HepG2 (cell line): ENCODE data around the gene ZNF22. TPM values are rescaled to one million over a fixed set of nuclear protein-coding genes. Genes with fewer than 3 reads are reported as not detected.

Experiments
- ATAC-seq: fragments of 200-7000 bp; cut with Tn5 transposase; 3 replicates; pipeline ENCODE4 v1.9.1; 2020; ENCODE audit warnings: mild to moderate bottlenecking, moderate library complexity
- BruUV-seq: library from RNA; stranded (reverse); fragments of 400-500 nt; replicated peaks from 2 replicates; lab custom pipeline; 2021; lab: Mats Ljungman, UMichigan
- CTCF ChIA-PET: fragments of 300-600 bp; formaldehyde crosslinking; extraction: SDS; loops from one replicate; lab custom pipeline; 2021; ENCODE audit warnings: low total read pairs, inconsistent platforms, low intra/inter-chr PET ratio; lab: Yijun Ruan, JAX
- POLR2A ChIA-PET: fragments of 350-600 bp; sonication (Branson Sonifier 250); formaldehyde crosslinking; loops from one replicate; lab custom pipeline; 2020; ENCODE audit warnings: antibody characterized with exemption, inconsistent platforms; lab: Yijun Ruan, JAX
- DNase-seq: peaks from one replicate; pipeline ENCODE4 v3.0.0-alpha.2; 2015; ENCODE audit warnings: low spot score
- FAIRE-seq: peaks from 3 replicates; lab custom pipeline; 2011; peaks lifted over from hg19 to GRCh38; lab: Jason Lieb, UNC
- H2AFZ ChIP-seq: one replicate; pipeline ENCODE4 v1.6.1; 2011; ENCODE audit warnings: low read length, inconsistent platforms
- H3K27ac ChIP-seq: fragments of 300-600 bp; 3 replicates; pipeline ENCODE4 v1.8.0; 2011; ENCODE audit warnings: mixed run types, mild to moderate bottlenecking, mixed read lengths, low read length, inconsistent platforms; ENCODE audit not compliant: insufficient read depth; ENCODE audit errors: extremely low read length
- H3K27me3 ChIP-seq, 2 experiments: fragments of 200-600 bp in 1 of 2; 2 replicates in 1 of 2; 3 replicates in 1 of 2; pipeline versions ENCODE4 v1.6.0 to v1.8.0; 2011; ENCODE audit warnings: low read length in 2 of 2, mild to moderate bottlenecking in 2 of 2, moderate library complexity in 2 of 2, inconsistent platforms in 1 of 2; ENCODE audit not compliant: insufficient read depth in 2 of 2, control insufficient read depth in 1 of 2
- H3K36me3 ChIP-seq, 2 experiments: fragments of 200-600 bp in 1 of 2; replicated peaks in 1 of 2; 2 replicates in 1 of 2; 3 replicates in 1 of 2; pipeline versions ENCODE4 v1.5.1 to v1.8.0; 2011; ENCODE audit warnings: low read length in 2 of 2, inconsistent platforms in 1 of 2; ENCODE audit not compliant: insufficient read depth in 2 of 2, control insufficient read depth in 1 of 2
- H3K4me1 ChIP-seq: 2 replicates; pipeline ENCODE4 v1.5.1; 2012; ENCODE audit warnings: low read length, inconsistent platforms; ENCODE audit not compliant: insufficient read depth
- H3K4me2 ChIP-seq: 2 replicates; pipeline ENCODE4 v1.6.0; 2011; ENCODE audit warnings: low read depth, low read length, inconsistent platforms
- H3K4me3 ChIP-seq, 3 experiments: fragments of 200-600 bp in 1 of 3; sonication (generic), shearing (Covaris generic) in 1 of 3; replicated peaks in 1 of 3; 2 replicates each; pipeline ENCODE4 v1.5.1; 2011 to 2016; ENCODE audit warnings: low read length in 3 of 3, inconsistent platforms in 2 of 3, low read depth in 2 of 3, mild to moderate bottlenecking in 2 of 3, control low read depth in 1 of 3, mixed read lengths in 1 of 3; ENCODE audit not compliant: insufficient read depth in 1 of 3
- H3K79me2 ChIP-seq: one replicate; pipeline ENCODE4 v1.6.1; 2011; ENCODE audit warnings: low read length, inconsistent platforms; ENCODE audit not compliant: insufficient read depth
- H3K9ac ChIP-seq: 2 replicates; pipeline ENCODE4 v1.6.0; 2011; ENCODE audit warnings: mild to moderate bottlenecking, low read depth, low read length, inconsistent platforms; ENCODE audit not compliant: insufficient read depth
- H3K9me3 ChIP-seq: 2 replicates; pipeline ENCODE4 v1.5.1; 2012; ENCODE audit warnings: mild to moderate bottlenecking, low read length
- H4K20me1 ChIP-seq: 2 replicates; pipeline ENCODE4 v1.6.0; 2011; ENCODE audit warnings: inconsistent platforms, mild to moderate bottlenecking, low read length, moderate library complexity; ENCODE audit not compliant: insufficient read depth
- AGO2 ChIP-seq: fragments of 200-400 bp; formaldehyde crosslinking; optimal IDR thresholded peaks from 2 replicates; pipeline ENCODE3; 2017; ENCODE audit warnings: mild to moderate bottlenecking, low read depth, low read length, moderate library complexity
- AHR ChIP-seq: IDR thresholded peaks from 2 replicates; pipeline ENCODE4 v1.6.1; 2018; ENCODE audit warnings: missing genetic modification reagents, missing compliant biosample characterization
- BRD4 ChIP-seq: sonication (generic); formaldehyde crosslinking; IDR thresholded peaks from 2 replicates; pipeline ENCODE4 v1.4.0; 2020; ENCODE audit warnings: missing genetic modification reagents
- CBX5 ChIP-seq: sonication (generic); formaldehyde crosslinking; IDR thresholded peaks from 2 replicates; pipeline ENCODE4 v1.4.0; 2020; ENCODE audit warnings: missing genetic modification reagents, borderline replicate concordance
- ZC3H4 ChIP-seq: sonication (generic); formaldehyde crosslinking; IDR thresholded peaks from 2 replicates; pipeline ENCODE4 v1.4.0; 2020; ENCODE audit warnings: missing genetic modification reagents, borderline replicate concordance
- ZNF501 ChIP-seq: sonication (generic); formaldehyde crosslinking; IDR thresholded peaks from 2 replicates; pipeline ENCODE4 v1.5.1; 2020; ENCODE audit warnings: mild to moderate bottlenecking, moderate library complexity, missing genetic modification reagents
- ZNF7 ChIP-seq: IDR thresholded peaks from 2 replicates; pipeline ENCODE4 v1.6.1; 2016; ENCODE audit warnings: missing biosample characterization, missing genetic modification reagents
- WGBS: methylation state at CpG from one replicate; pipeline ENCODE4 v1.1.6; 2017; ENCODE audit warnings: low lambda C conversion rate; 5-methylcytosine and 5-hydroxymethylcytosine counted together
- in situ Hi-C: cut with HindIII; loops from 2 replicates; pipeline ENCODE4 v1.10.0; 2017; ENCODE audit warnings: low pct_unique_long_range_greater_than_20kb; ENCODE audit not compliant: extremely low pct_ligation_motif_present
- intact Hi-C: fragments of 100-400 bp; cut with micrococcal nuclease; formaldehyde crosslinking; loops from one replicate; pipeline ENCODE4 v1.10.0; 2022; ENCODE audit not compliant: unreplicated experiment
- polyA plus RNA-seq, 8 experiments: library from polyadenylated mRNA; depleted of rRNA in 3 of 8; stranded (reverse) in 7 of 8; unstranded in 1 of 8; fragments of >200 nt; fragmentation: Illumina TruSeq in 4 of 8; extraction: Trizol in 4 of 8; gene quantifications; 2 replicates each; pipeline versions ENCODE4 v1.2.1 to v1.2.3, GENCODE V29; 2011 to 2016; ENCODE audit warnings: low read depth in 4 of 8, missing spikeins in 1 of 8, mixed read lengths in 1 of 8; ENCODE audit not compliant: insufficient read depth in 1 of 8
- total RNA-seq, 5 experiments: library from RNA; depleted of rRNA; stranded (reverse); fragments of >200 nt; fragmentation: Illumina TruSeq; extraction: Trizol; gene quantifications; 2 replicates each; pipeline ENCODE4 v1.2.3, GENCODE V29; 2016; ENCODE audit warnings: low read depth in 1 of 5
- TF ChIP-seq, protein P1 (sequence below): sonication (generic); formaldehyde crosslinking; IDR thresholded peaks from 2 replicates; pipeline ENCODE4 v1.4.0; 2020; ENCODE audit warnings: missing genetic modification reagents
- TF ChIP-seq, protein P2 (sequence below): sonication (generic); formaldehyde crosslinking; IDR thresholded peaks from 2 replicates; pipeline ENCODE4 v1.8.1; 2023; ENCODE audit warnings: mild to moderate bottlenecking, inconsistent platforms, moderate library complexity, missing genetic modification reagents, borderline replicate concordance
- TF ChIP-seq, protein P3 (sequence below): sonication (generic); formaldehyde crosslinking; IDR thresholded peaks from 2 replicates; pipeline ENCODE4 v1.5.1; 2020; ENCODE audit warnings: mild to moderate bottlenecking, missing genetic modification reagents, borderline replicate concordance

ZNF22 gene
- total and polyA plus RNA-seq, 2 of the 13 experiments (the other 11 are each of a cell fraction or from before 2014, with no cell fraction given), result 0.40 to 1.3 TPM

DNA sequence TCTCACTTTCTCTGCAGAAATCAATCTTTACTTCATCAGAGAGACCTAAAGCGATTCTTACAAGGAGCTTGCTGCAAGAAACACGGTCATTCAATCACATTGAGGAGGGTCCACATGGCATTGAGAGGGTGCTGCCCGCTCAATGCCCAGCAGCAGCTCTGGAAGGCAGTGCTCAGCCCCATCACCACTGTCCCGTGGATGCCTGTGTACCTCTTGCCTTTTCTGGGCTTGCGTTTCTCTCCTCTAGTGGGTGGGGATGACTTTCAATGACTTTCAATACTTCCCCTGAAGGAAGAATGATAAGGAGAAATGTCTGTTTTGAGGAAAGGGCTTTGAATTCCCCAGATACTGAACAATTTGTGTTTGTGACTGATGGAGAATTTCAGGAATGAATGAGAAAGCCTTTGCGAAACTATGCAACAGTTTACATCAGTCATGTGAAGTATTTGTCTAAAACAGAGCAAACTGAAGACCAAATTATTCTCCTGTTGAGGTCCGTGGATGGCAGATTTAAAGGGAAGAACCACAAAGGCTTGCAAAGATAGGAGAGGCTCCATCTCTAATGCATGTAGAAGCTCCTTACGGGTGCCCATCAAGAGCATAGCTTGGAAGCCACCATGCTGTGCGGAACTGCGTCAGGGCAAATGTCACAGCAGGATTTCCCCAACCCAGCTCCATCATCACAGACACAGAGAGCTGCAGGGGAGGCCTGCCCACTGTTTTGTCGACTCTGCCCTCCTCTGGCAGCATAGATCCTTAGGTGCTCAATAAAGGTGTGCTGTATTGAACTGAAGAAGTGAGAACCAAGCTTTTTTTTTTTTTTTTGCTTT lies 6.6 kb upstream of the ZNF22 start (continued):
- no peak for TF ChIP-seq ZC3H4 (CRISPR knock-in tag)

DNA sequence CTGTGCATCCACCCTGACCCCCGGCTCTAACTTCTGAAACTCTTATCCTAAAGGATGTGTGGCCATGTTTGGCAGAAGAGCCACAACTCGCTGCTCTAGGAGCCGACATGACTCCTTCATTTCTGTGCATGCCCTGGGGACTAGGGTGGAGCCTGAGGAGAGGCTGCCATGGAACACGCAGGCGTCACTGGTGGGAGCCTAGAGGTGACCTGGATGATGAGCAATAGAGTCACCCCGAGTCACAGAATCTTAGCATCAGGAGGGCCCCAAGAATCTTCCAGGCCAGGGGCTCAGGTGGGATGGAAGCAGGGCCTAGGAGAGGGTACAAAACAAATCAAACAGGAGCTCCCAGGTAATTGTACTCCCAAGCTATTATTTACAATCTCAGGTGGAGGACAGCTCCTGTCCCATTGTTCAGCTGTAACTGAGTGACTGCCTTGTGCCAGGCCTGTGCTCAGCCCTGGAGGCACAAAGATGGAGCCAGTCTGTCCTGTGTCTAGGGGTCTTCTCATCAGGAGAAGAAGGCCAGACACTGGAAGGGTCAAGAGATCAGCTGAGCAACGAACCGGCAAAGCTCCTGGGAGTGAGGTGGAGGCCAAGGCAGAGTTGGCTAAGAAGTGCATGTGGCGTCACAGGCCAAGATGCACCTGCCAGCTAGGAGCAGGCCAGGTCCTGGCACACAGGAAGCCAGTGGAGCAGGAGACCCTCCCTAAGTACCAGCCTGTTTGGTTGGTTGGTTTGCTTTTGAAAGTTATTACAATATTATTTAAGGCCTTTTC lies 5.8 kb upstream of the ZNF22 start:
- no peaks in the 10 kb centered on the region for H3K79me2 ChIP-seq
- CTCF ChIA-PET, result no interaction called here
- DNase-seq (no peak), ATAC-seq (no peak), FAIRE-seq (no peak)
- H3K4me2 ChIP-seq, result peak overlapping the region; percentile 60
- intact Hi-C loops, result loop anchor here (5.0 kb wide), 1 partner anchor 63 kb away; no protein-coding TSS in a partner anchor
- H2AFZ ChIP-seq, result no peak overlapping the region
- H4K20me1 ChIP-seq, result no peaks in the 10 kb centered on the region
- BruUV-seq, result no TSS peak
- 85% methylated on average over 8 of the region's 9 CpGs for WGBS
- H3K27ac ChIP-seq, result peak overlapping the region; percentile 92
- POLR2A ChIA-PET, result interaction anchor here (0.9 to 12.0 kb wide), 12 partner anchors 9 to 1128 kb away, joined by 3 to 863 read pairs (median 5); partner anchors contain the start of genes DEPP1 and RASSF4
- H3K36me3 ChIP-seq, result peaks cover 14 to 22% of the 10 kb centered on the region in 2 experiments; a peak in 3 of 5 replicates
- no peak overlapping the region for H3K4me3 ChIP-seq
- H3K27me3 ChIP-seq, result no peaks in the 10 kb centered on the region
- peak overlapping the region; percentile 71 for H3K9ac ChIP-seq
- in situ Hi-C loops, result no loop called here
- H3K9me3 ChIP-seq, result no peaks in the 10 kb centered on the region
- peaks cover 96% of the 10 kb centered on the region for H3K4me1 ChIP-seq
- TF ChIP-seq ZC3H4 (CRISPR knock-in tag) (peak; percentile 23; the same call in 1 of the 2 replicates), ZNF501 (CRISPR knock-in tag) (0 out of 2 replicates have a peak, but pooled peaks have one; percentile 21), AHR (CRISPR knock-in tag) (0 out of 2 replicates have a peak, but pooled peaks have one; percentile 34), AGO2 (peak; percentile 16), BRD4 (peak; percentile 57; the same call in 1 of the 2 replicates), CBX5 (no peak), ZNF7 (no peak)
- TF ChIP-seq, protein P1, sequence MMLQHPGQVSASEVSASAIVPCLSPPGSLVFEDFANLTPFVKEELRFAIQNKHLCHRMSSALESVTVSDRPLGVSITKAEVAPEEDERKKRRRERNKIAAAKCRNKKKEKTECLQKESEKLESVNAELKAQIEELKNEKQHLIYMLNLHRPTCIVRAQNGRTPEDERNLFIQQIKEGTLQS (CRISPR knock-in tag), result no peak
- TF ChIP-seq, protein P2, sequence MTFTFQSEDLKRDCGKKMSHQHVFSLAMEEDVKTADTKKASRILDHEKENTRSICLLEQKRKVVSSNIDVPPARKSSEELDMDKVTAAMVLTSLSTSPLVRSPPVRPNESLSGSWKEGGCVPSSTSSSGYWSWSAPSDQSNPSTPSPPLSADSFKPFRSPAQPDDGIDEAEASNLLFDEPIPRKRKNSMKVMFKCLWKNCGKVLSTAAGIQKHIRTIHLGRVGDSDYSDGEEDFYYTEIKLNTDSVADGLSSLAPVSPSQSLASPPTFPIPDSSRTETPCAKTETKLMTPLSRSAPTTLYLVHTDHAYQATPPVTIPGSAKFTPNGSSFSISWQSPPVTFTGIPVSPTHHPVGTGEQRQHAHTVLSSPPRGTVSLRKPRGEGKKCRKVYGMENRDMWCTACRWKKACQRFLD (CRISPR knock-in tag), result no peak
- TF ChIP-seq, protein P3, sequence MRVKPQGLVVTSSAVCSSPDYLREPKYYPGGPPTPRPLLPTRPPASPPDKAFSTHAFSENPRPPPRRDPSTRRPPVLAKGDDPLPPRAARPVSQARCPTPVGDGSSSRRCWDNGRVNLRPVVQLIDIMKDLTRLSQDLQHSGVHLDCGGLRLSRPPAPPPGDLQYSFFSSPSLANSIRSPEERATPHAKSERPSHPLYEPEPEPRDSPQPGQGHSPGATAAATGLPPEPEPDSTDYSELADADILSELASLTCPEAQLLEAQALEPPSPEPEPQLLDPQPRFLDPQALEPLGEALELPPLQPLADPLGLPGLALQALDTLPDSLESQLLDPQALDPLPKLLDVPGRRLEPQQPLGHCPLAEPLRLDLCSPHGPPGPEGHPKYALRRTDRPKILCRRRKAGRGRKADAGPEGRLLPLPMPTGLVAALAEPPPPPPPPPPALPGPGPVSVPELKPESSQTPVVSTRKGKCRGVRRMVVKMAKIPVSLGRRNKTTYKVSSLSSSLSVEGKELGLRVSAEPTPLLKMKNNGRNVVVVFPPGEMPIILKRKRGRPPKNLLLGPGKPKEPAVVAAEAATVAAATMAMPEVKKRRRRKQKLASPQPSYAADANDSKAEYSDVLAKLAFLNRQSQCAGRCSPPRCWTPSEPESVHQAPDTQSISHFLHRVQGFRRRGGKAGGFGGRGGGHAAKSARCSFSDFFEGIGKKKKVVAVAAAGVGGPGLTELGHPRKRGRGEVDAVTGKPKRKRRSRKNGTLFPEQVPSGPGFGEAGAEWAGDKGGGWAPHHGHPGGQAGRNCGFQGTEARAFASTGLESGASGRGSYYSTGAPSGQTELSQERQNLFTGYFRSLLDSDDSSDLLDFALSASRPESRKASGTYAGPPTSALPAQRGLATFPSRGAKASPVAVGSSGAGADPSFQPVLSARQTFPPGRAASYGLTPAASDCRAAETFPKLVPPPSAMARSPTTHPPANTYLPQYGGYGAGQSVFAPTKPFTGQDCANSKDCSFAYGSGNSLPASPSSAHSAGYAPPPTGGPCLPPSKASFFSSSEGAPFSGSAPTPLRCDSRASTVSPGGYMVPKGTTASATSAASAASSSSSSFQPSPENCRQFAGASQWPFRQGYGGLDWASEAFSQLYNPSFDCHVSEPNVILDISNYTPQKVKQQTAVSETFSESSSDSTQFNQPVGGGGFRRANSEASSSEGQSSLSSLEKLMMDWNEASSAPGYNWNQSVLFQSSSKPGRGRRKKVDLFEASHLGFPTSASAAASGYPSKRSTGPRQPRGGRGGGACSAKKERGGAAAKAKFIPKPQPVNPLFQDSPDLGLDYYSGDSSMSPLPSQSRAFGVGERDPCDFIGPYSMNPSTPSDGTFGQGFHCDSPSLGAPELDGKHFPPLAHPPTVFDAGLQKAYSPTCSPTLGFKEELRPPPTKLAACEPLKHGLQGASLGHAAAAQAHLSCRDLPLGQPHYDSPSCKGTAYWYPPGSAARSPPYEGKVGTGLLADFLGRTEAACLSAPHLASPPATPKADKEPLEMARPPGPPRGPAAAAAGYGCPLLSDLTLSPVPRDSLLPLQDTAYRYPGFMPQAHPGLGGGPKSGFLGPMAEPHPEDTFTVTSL (CRISPR knock-in tag), result no peak
